GM19455 (cell line): Measurements from ENCODE around the gene ANK3.

Source experiments
- ATAC-seq: cut with Tn5 transposase; IDR thresholded peaks from one replicate; pipeline ENCODE4 v1.9.1; 2021; ENCODE audit not compliant: unreplicated experiment

Gene ANK3

GRCh38 chr10:60286559-60286958, 103.1 kb downstream of the ANK3 start:
- no peak for ATAC-seq

GRCh38 chr10:60283397-60283796, 106.3 kb downstream of the ANK3 start:
- ATAC-seq: no peak

DNA sequence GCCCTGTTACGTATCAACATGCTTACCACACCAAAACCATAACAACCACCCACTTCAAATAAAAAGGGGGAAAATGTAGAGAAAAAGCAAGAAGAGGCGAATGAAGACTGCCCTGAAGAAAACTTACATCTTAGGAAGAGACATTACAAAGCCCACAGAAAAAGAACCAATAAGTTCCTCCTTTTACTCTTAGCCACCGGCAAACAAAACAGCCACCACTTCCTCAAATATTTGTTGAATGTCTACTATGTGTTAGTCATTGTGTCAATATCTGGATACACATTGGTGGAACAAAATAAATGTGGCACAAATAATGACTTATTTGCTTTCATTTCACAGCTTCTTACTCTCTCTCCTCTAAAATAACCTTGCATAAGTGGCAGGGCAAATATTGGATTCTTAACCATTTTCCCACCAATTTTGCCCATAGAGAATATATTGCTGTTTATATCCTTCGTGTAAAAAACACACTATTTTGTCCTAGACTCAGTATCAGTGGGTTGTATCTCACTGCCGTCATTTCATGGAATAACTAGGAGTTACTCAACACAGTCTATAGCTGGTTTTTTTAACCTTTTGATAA, 106.8 kb downstream of the ANK3 start:
- no peak for ATAC-seq

- no peak for ATAC-seq
Observed at GRCh38 chr10:60281792-60282353, 107.8 kb downstream of the ANK3 start.

- ATAC-seq: no peak
Observed at GRCh38 chr10:60281331-60281730, 108.3 kb downstream of the ANK3 start.

DNA sequence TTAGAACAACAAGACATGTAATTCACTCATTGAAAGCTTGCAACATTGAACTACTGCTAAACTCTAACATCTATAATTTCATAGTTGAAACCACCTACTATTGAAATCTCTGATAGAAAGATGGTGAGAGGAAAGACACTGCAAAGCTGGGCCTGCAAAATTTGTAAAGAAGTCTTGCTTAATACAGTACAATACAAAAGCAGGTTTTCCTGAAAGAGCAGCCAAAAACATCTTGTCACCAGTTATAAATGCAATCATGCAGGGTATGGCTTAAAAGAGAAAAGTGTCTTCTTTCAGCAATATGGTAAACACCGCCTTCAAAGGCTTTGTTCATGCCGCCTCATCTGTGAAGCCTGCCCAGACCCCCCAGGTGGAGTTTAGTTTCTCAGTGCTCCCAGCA, 109.2 kb downstream of the ANK3 start:
- ATAC-seq: no peak

- ATAC-seq: no peak
Observed at GRCh38 chr10:60277656-60278055, 112.0 kb downstream of the ANK3 start.

- no peak for ATAC-seq
Observed at GRCh38 chr10:60276232-60276631, 113.4 kb downstream of the ANK3 start.

DNA sequence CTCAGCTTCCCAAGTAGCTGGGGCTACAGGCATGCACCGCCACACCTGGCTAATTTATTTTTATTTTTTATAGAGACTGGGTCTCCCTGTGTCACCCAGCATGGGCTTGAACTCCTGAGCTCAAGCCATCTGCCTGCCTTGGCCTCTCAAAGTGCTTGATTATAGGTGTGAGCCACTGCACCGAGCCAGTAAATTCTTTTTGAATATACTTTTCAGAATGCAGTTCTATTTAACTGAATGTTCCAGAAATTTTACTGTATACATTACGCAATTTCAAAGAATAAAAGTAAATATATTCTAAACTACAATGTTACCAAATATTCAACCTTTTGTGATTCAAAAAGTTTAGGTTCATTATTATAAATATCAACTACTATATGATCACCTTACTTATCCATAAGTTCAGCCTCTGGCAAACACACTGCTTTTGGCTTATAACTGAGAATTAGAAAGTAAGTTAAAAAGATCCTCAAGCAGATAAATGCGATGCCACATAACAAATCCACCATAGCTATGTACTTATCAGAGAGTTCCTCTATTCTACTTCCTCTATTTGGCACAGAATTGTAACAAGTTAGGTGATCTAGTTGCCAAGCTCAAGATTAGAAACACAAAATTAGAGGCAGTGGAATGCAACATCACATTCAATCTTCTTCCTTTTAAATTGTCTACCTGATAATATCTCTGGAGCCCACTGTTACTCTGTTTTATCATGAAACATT, 118.2 kb downstream of the ANK3 start:
- no peak for ATAC-seq

DNA sequence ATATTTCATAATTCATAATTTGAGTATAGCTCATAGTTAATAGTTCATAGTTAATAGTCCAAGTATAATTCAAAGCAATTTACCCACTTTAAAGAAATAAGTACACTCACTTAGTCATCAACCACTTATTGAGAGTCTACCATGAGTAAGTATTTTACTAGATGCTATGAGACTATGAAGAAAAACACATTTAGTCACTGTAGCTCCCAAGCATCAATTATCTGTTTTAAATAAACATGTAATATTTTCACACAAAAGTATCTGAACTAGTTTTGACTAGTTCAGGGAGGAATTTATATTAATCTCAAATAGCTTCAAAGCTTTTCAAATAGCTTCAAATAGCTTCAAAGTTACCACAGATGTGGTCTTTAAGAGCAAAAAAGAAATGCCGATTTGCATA, 119.2 kb downstream of the ANK3 start:
- no peak for ATAC-seq

DNA sequence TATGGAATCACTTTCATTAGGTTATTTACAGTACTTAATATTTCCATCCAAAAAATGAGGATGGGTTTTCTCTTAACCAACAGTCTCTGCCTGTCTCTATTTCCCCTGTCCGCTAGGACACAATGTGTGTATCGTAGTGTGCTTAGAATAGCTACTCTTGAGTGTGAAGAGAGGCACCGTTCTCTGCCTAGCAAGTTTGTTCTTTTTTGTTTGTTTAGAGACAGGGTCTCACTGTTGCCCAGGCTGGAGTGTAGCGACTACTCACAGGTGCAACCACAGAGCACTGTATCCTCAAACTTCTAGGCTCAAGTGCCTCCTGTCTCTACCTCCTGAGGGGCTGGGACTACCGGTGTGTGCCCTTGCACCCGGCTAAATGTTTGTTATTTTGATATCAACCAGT, 121.9 kb downstream of the ANK3 start:
- ATAC-seq: no peak

DNA sequence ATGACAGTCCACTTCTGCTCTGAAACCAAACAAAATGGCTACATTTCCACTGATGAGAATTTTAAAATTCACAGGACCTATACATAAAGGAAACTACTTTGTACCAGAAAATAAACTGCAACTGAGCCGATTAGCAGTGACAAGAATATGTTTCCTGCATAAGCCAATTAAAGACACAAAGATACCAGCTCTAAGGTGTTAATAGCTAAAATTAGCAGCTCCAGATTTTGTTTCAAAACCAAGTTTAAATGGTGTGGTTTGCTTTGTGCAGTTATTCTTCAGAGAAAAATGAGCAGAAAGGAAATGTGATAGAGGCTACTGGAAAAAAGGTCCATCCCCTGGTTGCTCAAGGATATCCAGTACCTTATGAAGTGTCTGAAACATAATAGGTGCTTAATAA, 123.2 kb downstream of the ANK3 start:
- no peak for ATAC-seq

- no peak for ATAC-seq
Observed at GRCh38 chr10:60262647-60263126, 127.0 kb downstream of the ANK3 start.

- ATAC-seq: no peak
Observed at GRCh38 chr10:60260321-60260720, 129.4 kb downstream of the ANK3 start.

GRCh38 chr10:60258429-60258797, 131.3 kb downstream of the ANK3 start:
- ATAC-seq: no peak

- no peak for ATAC-seq
Observed at GRCh38 chr10:60257767-60258428, 131.8 kb downstream of the ANK3 start.

DNA sequence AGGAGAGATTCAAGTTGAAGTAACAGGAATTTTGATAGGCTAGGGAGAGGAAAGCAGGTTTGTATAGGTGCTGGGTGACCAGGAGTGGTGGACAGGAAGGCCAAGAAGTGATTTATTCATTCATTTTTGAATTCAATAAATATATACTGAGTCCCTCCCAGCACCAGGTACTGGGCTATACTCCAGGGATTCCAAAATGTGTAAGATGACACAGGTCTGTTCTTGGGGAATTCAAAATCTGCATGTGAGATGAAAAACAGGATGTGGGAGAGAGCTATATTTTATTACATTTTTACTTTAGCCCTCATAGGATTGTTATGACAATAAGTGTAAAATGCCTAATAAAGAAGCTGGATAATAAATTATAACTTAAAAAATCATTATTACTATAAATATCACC, 134.9 kb downstream of the ANK3 start:
- no peak for ATAC-seq

GRCh38 chr10:60253484-60253883, 136.2 kb downstream of the ANK3 start:
- ATAC-seq: no peak

- no peak for ATAC-seq
Observed at GRCh38 chr10:60252688-60253087, 137.0 kb downstream of the ANK3 start.

DNA sequence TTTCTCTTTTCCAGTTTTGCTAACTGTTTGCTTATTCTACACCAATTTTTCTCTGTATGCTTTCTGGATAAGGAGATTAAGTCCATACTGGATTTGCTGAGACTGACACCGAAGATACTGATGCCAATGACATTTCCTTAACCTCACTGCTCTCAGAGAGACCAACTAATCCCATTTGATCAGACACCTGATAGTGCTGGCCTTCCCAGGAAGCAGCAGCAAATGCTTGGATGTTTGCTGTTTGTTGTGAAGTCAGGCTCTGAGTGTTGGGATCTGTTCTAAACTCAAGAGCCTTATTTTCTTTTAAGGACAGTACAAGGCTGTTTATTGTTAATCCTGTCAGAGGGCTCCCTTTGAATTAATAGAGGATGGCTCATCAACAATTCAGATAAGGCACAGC, 143.3 kb downstream of the ANK3 start:
- ATAC-seq: no peak

DNA sequence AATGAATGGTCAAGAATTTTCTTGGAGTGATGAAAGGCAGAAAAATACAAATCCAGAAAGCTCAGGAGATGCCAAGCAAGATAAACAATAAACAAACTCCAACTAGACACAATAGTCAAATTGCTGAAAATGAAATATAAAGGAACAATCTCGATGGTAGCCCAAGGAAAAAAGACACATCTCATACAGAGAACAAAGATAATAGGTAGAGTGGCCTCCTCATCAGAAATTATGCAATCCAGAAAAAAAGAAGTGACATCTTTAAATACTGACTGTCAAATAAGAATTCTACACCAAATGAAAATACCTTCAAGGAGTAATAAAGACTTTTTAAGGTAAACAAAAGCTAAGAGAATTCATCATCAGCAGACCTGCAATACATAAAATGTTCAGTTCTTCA, 150.4 kb downstream of the ANK3 start:
- no peak for ATAC-seq

GRCh38 chr10:60238759-60239100, 150.9 kb downstream of the ANK3 start:
- no peak for ATAC-seq
